ENCODE measurements around the gene DHRS9. TPM values are rescaled to one million over a fixed set of nuclear protein-coding genes. Genes with fewer than 3 reads are reported as not detected.

Gene DHRS9
- total RNA-seq, 1 experiment from 2014 or later, result 0.21 TPM

DNA sequence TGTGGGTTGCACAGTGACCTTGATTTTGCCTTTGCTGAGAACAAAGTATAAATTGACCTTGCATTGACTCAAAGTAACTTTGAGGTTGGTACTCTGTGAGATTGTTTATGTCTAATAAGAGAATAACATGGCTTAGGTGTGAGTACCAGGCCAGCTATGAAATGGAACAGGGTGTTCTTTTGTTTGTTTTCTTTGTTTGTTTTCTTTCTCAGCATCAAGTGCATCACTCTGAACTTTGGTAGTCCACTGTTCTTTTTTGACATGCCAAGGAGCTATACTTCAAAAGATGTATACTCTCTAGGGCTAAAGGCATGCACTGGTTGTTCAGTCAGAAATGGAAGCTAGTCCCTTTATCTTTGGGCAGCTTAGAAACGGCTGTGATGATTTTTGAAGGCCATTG, 43.3 kb upstream of the DHRS9 start:
- DNase-seq (ENCODE audit: low read depth, low spot score), result no peak
- BruUV-seq (replicated peaks), result no TSS peak
- no peak overlapping the region for H3K4me3 ChIP-seq (ENCODE audit: low read depth in 2 of 2, low read length in 2 of 2)
- TF ChIP-seq, protein P1, sequence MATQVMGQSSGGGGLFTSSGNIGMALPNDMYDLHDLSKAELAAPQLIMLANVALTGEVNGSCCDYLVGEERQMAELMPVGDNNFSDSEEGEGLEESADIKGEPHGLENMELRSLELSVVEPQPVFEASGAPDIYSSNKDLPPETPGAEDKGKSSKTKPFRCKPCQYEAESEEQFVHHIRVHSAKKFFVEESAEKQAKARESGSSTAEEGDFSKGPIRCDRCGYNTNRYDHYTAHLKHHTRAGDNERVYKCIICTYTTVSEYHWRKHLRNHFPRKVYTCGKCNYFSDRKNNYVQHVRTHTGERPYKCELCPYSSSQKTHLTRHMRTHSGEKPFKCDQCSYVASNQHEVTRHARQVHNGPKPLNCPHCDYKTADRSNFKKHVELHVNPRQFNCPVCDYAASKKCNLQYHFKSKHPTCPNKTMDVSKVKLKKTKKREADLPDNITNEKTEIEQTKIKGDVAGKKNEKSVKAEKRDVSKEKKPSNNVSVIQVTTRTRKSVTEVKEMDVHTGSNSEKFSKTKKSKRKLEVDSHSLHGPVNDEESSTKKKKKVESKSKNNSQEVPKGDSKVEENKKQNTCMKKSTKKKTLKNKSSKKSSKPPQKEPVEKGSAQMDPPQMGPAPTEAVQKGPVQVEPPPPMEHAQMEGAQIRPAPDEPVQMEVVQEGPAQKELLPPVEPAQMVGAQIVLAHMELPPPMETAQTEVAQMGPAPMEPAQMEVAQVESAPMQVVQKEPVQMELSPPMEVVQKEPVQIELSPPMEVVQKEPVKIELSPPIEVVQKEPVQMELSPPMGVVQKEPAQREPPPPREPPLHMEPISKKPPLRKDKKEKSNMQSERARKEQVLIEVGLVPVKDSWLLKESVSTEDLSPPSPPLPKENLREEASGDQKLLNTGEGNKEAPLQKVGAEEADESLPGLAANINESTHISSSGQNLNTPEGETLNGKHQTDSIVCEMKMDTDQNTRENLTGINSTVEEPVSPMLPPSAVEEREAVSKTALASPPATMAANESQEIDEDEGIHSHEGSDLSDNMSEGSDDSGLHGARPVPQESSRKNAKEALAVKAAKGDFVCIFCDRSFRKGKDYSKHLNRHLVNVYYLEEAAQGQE (IDR thresholded peaks at IDR 0.05; ENCODE audit: insufficient read depth in 1 of 2, low read depth in 2 of 2, low read length in 1 of 2), result no peak
- no peaks in the 10 kb centered on the region; the same call in 1 of the 2 replicates for H3K4me1 ChIP-seq (ENCODE audit: control insufficient read depth, insufficient read depth, low read length)
- in situ Hi-C loops (cut with HindIII; ENCODE audit: low pct_unique_long_range_greater_than_20kb, low sequenced_read_pairs) (no loop called here), intact Hi-C loops (cut with micrococcal nuclease; ENCODE audit: unreplicated experiment) (no loop called here)
- POLR2A ChIA-PET, result no interaction called here
- no peaks in the 10 kb centered on the region for H3K9me3 ChIP-seq (ENCODE audit: control insufficient read depth, insufficient read depth, low read depth, low read length)
- CTCF ChIA-PET, result no interaction called here
- no peak for ATAC-seq
- no peak overlapping the region for H3K27ac ChIP-seq (ENCODE audit: low read length)
- no peaks in the 10 kb centered on the region for H3K27me3 ChIP-seq (ENCODE audit: control insufficient read depth, insufficient read depth, low read length)
- H3K36me3 ChIP-seq (ENCODE audit: control insufficient read depth, insufficient read depth, low read length), result no peaks in the 10 kb centered on the region; the same call in 1 of the 2 replicates

DNA sequence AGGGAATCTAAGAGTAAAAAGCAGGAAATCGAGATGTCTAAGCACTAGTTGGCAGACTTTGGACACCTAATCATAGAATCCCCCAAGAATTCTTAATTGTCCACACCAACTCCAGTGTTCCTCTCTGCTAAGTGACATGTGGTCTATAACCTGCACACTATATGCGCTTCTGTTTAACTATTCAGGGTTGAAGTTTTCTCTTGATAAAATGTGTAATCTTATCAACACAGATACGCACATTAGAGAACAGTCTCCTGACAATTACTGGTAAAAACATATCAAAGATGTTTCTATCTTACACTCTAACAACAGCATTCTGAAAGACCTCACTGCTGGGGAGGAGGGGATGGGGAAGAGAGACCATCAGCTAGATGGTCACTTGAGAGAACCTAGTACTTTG, 42.1 kb upstream of the DHRS9 start:
- ChIA-PET POLR2A (no interaction called here), CTCF (no interaction called here)
- Histone ChIP-seq H3K4me1 (ENCODE audit: control insufficient read depth, insufficient read depth, low read length) (no peaks in the 10 kb centered on the region; the same call in 1 of the 2 replicates), H3K36me3 (ENCODE audit: control insufficient read depth, insufficient read depth, low read length) (no peaks in the 10 kb centered on the region; the same call in 1 of the 2 replicates), H3K9me3 (ENCODE audit: control insufficient read depth, insufficient read depth, low read depth, low read length) (no peaks in the 10 kb centered on the region), H3K27me3 (ENCODE audit: control insufficient read depth, insufficient read depth, low read length) (no peaks in the 10 kb centered on the region), H3K4me3 (ENCODE audit: low read depth in 2 of 2, low read length in 2 of 2) (no peak overlapping the region), H3K27ac (ENCODE audit: low read length) (no peak overlapping the region)
- intact Hi-C loops (cut with micrococcal nuclease; ENCODE audit: unreplicated experiment), result no loop called here
- TF ChIP-seq POLR2AphosphoS5 (IDR thresholded peaks at IDR 0.05; ENCODE audit: low read depth, low read length), result no peak
- no peak for TF ChIP-seq TCF7L2 (IDR thresholded peaks at IDR 0.05; ENCODE audit: low read depth, low read length)
- TF ChIP-seq, protein P2, sequence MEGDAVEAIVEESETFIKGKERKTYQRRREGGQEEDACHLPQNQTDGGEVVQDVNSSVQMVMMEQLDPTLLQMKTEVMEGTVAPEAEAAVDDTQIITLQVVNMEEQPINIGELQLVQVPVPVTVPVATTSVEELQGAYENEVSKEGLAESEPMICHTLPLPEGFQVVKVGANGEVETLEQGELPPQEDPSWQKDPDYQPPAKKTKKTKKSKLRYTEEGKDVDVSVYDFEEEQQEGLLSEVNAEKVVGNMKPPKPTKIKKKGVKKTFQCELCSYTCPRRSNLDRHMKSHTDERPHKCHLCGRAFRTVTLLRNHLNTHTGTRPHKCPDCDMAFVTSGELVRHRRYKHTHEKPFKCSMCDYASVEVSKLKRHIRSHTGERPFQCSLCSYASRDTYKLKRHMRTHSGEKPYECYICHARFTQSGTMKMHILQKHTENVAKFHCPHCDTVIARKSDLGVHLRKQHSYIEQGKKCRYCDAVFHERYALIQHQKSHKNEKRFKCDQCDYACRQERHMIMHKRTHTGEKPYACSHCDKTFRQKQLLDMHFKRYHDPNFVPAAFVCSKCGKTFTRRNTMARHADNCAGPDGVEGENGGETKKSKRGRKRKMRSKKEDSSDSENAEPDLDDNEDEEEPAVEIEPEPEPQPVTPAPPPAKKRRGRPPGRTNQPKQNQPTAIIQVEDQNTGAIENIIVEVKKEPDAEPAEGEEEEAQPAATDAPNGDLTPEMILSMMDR (IDR thresholded peaks at IDR 0.05), result no peak
- TF ChIP-seq, protein P1 (IDR thresholded peaks at IDR 0.05; ENCODE audit: insufficient read depth in 1 of 2, low read depth in 2 of 2, low read length in 1 of 2), result no peak
- no peak for TF ChIP-seq SIN3A (IDR thresholded peaks at IDR 0.05; ENCODE audit: borderline replicate concordance, insufficient read depth, low read depth, low read length)
- DNase-seq (ENCODE audit: low read depth, low spot score), result no peak
- ATAC-seq, result no peak
- no TSS peak for BruUV-seq (replicated peaks)
- in situ Hi-C loops (cut with HindIII; ENCODE audit: low pct_unique_long_range_greater_than_20kb, low sequenced_read_pairs), result no loop called here
